DMS114 treated with DMSO at 0.1 percent for 48 hours (cell line): ENCODE measurements around the gene NPC1L1.

Experiments
- DNase-seq: peaks from one replicate; lab custom pipeline; 2025; ENCODE audit not compliant: unreplicated experiment; lab: John Stamatoyannopoulos, UW

The NPC1L1 gene

GRCh38 chr7:44538093-44538797 is 2.9 kb downstream of the NPC1L1 start:
- no peak for DNase-seq

- DNase-seq = no peak
These were observed 3.7 kb downstream of the NPC1L1 start for GRCh38 chr7:44537442-44537841.

GRCh38 chr7:44536090-44536489 is 5.0 kb downstream of the NPC1L1 start:
- DNase-seq = no peak

GRCh38 chr7:44535348-44536064 is 5.6 kb downstream of the NPC1L1 start:
- no peak for DNase-seq

- peak; percentile 18 for DNase-seq
These were observed 6.6 kb downstream of the NPC1L1 start for GRCh38 chr7:44534501-44534900.

GRCh38 chr7:44534087-44534486 is 7.0 kb downstream of the NPC1L1 start:
- no peak for DNase-seq

- no peak for DNase-seq
These were observed 7.7 kb downstream of the NPC1L1 start for GRCh38 chr7:44533301-44534055.

GRCh38 chr7:44531421-44532380 is 9.4 kb downstream of the NPC1L1 start:
- no peak for DNase-seq

- DNase-seq = no peak
These were observed 10.1 kb downstream of the NPC1L1 start for GRCh38 chr7:44530990-44531389.

GRCh38 chr7:44524811-44525388 is 16.2 kb downstream of the NPC1L1 start:
- DNase-seq = no peak

- DNase-seq = no peak
These were observed 18.8 kb downstream of the NPC1L1 start for GRCh38 chr7:44522315-44522714.

GRCh38 chr7:44521347-44522095 is 19.6 kb downstream of the NPC1L1 start:
- DNase-seq = no peak

- DNase-seq = no peak
These were observed 20.6 kb downstream of the NPC1L1 start for GRCh38 chr7:44520574-44520973.

GRCh38 chr7:44519546-44519945 is 21.6 kb downstream of the NPC1L1 start:
- no peak for DNase-seq

GRCh38 chr7:44518761-44519160 is 22.4 kb downstream of the NPC1L1 start:
- no peak for DNase-seq

- DNase-seq = no peak
These were observed 24.0 kb downstream of the NPC1L1 start for GRCh38 chr7:44517175-44517574.

- no peak for DNase-seq
These were observed 25.4 kb downstream of the NPC1L1 start for GRCh38 chr7:44515590-44516268.

GRCh38 chr7:44512736-44513135 is 28.4 kb downstream of the NPC1L1 start:
- no peak for DNase-seq

GRCh38 chr7:44511863-44512468 is 29.2 kb downstream of the NPC1L1 start:
- no peak for DNase-seq
